ENCODE measurements around the gene RHOU.

GRCh38 chr1:228763561-228763960, 28.3 kb downstream of the RHOU start:
- TF ChIP-seq CTCF (conservative IDR thresholded peaks at IDR 0.05; ENCODE audit: low read depth in 2 of 2) (no peak), EZH2phosphoT487 (IDR thresholded peaks at IDR 0.05; ENCODE audit: unreplicated experiment) (no peak), CREB1 (CRISPR knock-in tag; IDR thresholded peaks at IDR 0.05; ENCODE audit: low read depth) (no peak), REST (IDR thresholded peaks at IDR 0.05; ENCODE audit: unreplicated experiment) (no peak), EZH2 (IDR thresholded peaks at IDR 0.05; ENCODE audit: low read depth, unreplicated experiment) (no peak), JUNB (IDR thresholded peaks at IDR 0.05; ENCODE audit: unreplicated experiment) (no peak), ZNF331 (CRISPR knock-in tag; IDR thresholded peaks at IDR 0.05; ENCODE audit: low read depth) (no peak), POLR2AphosphoS5 (IDR thresholded peaks at IDR 0.05; ENCODE audit: low read depth) (no peak), ETS1 (IDR thresholded peaks at IDR 0.05) (no peak), NANOG (IDR thresholded peaks at IDR 0.05; ENCODE audit: borderline replicate concordance) (no peak), ZNF114 (CRISPR knock-in tag; IDR thresholded peaks at IDR 0.05) (no peak)
